GM21423 (cell line): ENCODE measurements around the gene SAXO1.
"Not testable (repeated sequence)": the region's sequence is repeated elsewhere in the genome, so short reads cannot be mapped to it uniquely, and the experiment has no call there.

Experiments used
- ATAC-seq: cut with Tn5 transposase; IDR thresholded peaks from one replicate; pipeline ENCODE4 v1.9.1; 2021; ENCODE audit warnings: mild to moderate bottlenecking, moderate library complexity; ENCODE audit not compliant: unreplicated experiment

Gene SAXO1

DNA sequence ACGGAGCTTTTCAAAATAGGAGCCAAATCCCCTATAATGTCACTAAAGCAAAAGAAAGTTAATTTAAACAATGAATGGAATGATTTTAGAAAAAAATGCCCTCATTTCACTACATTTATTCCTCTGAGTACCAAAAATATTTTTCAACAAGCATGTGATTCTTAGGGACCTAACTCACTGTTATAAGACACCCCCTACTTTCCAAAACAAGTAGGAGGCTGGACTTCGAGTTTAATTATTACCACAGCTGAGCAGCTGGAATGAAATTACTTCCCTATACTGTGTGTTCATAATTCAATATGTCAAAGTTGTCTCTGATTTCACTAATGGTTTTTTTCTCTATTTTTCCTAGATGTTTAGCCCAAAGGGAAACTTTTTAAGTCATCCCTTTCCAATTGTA lies 61.6 kb downstream of the SAXO1 start:
- no peak for ATAC-seq

DNA sequence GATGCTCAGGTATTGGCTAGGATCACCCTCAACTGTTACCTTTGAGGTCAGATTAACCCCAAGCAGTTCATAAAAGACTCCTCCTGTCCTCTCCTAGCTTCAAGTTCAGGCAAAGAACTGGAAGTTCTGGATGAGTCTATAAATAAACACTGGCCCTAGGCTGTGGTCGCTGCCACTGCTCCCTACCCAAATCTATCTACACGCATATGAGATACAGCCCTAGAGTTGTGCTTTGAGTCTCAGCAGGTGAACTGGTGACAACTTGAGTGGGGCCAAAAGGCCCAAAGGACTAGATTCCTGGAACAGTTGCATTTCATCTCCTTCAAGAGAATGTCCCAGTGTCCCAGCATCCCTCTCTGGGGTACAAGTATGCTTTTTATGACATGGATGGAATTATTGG lies 62.6 kb downstream of the SAXO1 start:
- ATAC-seq, result no peak

DNA sequence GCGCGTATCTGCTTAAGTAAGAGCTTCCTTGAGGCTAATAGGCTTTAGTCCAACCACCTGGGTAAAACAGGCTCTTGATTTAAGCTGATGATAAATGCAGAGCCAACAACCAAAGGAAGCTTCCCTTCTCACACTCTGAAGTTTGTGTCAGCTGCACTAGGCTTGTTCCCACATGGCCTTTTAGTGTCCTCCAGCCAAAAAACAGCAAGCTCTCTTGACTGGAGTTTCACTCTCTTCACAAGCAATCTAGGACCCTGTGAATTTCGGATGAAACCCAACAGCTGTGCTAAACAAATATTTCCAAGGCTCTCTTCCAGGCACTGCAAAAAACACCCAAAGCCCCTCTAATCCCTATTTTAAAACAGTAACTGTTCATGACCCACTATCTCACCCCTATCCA lies 63.9 kb downstream of the SAXO1 start:
- no peak for ATAC-seq

DNA sequence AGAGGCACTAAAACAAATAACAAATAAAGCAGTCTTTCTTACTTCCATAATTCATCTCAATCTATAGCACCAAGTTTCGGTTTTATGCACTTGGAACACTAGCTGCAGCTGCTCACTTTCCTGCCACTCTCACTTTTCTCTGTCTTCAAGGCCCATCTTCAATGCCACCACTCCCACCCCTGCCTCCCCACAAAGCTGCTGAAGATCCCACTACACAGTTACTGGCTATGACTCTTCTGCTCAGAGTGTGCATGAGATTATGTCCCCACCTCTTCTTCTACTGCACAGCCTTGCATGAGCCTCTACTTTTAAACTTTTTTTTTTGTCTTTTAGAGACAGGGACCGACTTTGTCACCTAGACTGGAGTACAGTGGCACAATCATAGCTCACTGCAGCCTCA lies 77.4 kb downstream of the SAXO1 start:
- ATAC-seq, result no peak

DNA sequence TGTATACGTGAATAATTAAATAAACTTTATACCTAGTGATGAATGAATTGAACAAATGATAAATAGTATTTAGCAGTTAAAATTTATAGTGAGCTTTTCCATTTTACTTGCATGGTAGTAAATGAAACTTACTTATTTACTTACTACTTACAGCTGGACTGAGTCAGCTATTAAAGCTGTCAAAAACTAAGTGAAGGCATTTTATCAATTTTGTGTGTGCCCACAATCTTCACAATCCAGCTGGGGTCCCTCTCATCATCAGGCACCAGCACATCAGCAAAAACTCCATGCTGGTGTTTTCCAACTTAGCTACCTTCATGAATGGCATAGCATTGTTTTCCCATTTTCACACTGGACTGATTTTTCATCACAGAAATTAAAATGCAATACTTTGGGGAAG lies 81.1 kb downstream of the SAXO1 start:
- no peak for ATAC-seq

- ATAC-seq, result no peak
Observed at GRCh38 chr9:18947892-18948339, 85.1 kb downstream of the SAXO1 start.

DNA sequence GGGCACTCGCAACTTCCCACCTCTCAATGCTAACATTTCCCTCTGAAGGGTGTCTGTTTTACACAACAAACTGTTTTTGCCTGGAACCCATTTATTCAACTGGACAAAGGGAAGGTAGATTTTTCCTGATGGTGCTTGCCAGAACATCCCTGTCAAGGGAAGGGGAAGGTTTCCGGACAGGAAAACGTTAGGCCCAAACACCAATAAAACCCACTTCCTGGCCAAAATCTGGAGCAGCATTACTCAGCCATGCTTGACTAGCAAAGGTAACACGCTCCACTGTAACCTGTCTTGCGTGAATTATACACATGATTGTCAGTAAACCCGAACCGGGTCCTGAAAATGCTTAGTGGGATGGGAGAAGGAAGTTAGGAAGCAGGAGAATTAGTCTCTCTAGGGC lies 90.2 kb downstream of the SAXO1 start:
- no peak for ATAC-seq

GRCh38 chr9:18941060-18941740 lies 91.8 kb downstream of the SAXO1 start:
- ATAC-seq, result no peak

GRCh38 chr9:18939943-18940342 lies 93.1 kb downstream of the SAXO1 start:
- no peak for ATAC-seq

DNA sequence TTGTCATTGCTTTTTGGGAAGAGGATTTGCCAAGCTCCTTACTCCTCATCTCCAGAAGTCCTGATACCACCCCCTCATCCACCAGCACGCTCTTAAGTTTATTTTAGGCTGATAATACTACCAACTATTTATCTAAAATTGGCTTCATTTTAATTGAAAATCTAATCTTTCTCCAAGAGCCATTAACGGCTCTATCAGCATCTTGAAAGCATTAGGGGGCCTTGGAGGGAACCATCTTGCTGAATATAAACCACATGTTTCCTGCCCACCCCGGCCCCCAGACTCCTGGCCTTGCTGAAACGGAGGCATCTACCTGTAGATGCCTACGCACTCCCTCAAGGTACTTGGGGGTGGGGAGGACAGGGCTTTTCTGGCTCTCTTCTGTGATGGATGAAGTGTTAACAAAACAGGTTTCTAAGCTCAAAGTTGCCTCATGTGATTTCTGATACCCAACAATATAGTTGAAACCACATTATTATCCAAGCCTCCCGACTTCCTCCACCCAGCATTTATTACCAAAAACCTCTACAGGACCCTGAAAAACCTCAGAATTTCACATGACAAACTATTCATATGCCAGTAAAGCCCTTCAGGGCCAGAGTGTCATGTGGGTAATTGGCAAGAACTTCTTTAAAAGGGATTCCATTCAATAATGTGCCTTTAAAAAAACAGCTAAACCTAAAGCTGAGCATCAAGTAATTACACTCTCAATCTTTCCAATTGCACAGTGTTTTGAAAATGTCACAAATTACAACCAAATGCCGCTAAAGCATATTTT lies 96.7 kb downstream of the SAXO1 start:
- no peak for ATAC-seq

- ATAC-seq, result no peak
Observed at GRCh38 chr9:18935541-18935940, 97.5 kb downstream of the SAXO1 start.

DNA sequence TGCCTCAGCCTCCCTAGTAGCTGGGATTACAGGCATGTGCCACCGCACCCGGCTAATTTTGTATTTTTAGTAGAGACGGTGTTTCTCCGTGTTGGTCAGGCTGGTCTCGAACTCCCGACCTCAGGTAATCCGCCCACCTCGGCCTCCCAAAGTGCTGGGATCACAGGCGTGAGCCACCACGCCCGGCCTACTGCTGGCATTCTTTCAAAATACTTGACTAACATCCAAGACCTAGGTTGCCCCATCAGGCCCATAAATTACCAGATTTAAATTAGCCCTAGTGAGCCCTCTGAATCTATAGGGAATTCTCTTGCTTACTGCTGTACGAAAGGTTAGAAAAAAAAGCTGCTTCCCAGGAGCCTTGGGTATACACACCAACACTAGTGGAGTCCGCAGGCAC lies 102.4 kb downstream of the SAXO1 start:
- not testable (repeated sequence) for ATAC-seq

DNA sequence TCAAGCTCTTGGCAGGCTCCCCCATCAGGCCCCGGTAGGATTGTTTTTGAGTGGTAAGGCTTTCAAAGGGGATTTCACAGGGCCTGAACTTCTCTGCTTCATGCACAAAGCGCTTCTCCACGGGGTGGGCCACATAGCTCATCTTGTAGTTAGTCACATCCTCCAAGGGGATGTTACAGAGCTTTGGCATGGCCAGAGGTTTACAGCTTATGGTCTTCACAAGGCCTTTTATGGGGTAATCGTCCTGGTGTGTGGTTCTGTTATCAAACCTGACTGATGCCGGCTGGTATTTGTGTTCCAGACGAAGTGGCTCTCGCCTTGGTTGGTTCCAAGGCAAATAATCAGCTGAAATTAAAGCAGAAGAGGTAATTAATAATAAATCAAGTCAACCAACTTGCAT lies 104.3 kb downstream of the SAXO1 start:
- no peak for ATAC-seq

- ATAC-seq, result no peak
Observed at GRCh38 chr9:18926513-18926912, 106.5 kb downstream of the SAXO1 start.

- no peak for ATAC-seq
Observed at GRCh38 chr9:18925880-18926279, 107.1 kb downstream of the SAXO1 start.

DNA sequence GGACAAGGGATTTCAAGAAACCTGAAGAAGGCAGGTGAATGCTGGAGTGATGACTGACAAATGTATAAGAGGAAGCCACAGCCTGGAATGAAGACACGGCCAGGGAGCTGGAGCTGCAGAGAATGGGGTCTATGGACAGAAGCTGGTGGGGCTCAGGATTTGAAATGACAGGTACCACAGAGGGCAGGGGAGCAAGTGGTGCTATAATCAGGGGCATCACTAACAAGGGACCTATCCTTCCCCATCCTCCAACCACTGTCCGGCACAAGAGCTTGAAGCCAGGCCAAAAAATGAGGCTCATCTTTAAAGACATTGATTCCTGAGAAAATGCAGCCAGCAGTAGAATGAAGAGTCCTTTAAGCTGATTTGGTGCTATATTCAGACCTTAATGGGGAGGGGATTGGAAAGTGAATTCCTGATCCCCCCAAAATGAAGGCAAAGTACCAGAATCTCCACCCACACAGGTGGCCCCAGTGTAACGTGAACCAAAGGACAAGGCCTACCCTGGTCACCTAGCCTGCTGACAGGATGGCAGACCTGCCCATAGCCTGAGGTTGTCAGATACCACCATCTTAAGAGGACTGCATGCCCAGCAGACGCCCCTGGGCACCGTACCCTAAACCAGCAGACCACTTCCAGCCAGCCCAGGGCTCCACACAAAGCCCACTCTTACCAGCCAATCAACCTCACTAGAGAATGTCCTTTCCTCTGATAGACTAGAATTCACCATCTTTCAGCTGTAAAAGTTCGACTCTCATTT lies 109.2 kb downstream of the SAXO1 start:
- no peak for ATAC-seq

- no peak for ATAC-seq
Observed at GRCh38 chr9:18923167-18923566, 109.8 kb downstream of the SAXO1 start.

DNA sequence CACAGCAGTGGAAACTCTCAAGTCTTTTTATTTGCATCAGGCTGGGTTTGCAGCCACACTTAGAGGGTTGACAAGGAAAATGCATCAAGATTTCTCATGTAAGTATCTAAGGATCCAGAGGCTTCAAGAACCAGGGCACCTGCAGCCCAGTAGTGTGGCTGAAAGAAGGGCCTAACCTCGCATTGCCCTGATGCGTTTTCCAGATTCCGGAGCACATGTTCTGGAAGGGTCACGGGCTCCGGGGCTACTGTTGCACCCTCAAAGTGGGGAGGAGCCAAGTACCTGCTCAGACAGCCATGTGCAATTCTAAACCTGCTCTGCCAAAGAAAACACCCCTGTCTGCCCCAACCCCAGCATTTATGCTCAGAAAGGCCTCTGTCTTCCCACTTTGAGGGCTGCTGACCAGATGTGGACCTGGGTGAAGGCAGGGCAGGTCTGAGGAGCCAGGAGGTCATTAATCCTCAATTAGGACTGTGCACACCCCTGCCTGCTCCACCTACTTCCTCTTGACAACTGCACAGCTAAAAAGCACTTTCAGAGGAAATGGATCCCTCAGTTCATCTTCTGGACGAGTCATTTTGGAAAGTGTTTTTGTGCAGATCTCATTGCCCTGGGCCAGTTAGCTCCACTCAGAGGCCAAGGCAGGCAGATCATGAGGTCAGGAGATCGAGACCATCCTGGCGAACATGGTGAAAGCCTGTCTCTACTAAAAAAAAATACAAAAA lies 110.7 kb downstream of the SAXO1 start:
- ATAC-seq, result no peak

- ATAC-seq, result no peak
Observed at GRCh38 chr9:18921366-18922075, 111.5 kb downstream of the SAXO1 start.
